ENCODE results near the gene STXBP5L.

- TF ChIP-seq, protein P1, sequence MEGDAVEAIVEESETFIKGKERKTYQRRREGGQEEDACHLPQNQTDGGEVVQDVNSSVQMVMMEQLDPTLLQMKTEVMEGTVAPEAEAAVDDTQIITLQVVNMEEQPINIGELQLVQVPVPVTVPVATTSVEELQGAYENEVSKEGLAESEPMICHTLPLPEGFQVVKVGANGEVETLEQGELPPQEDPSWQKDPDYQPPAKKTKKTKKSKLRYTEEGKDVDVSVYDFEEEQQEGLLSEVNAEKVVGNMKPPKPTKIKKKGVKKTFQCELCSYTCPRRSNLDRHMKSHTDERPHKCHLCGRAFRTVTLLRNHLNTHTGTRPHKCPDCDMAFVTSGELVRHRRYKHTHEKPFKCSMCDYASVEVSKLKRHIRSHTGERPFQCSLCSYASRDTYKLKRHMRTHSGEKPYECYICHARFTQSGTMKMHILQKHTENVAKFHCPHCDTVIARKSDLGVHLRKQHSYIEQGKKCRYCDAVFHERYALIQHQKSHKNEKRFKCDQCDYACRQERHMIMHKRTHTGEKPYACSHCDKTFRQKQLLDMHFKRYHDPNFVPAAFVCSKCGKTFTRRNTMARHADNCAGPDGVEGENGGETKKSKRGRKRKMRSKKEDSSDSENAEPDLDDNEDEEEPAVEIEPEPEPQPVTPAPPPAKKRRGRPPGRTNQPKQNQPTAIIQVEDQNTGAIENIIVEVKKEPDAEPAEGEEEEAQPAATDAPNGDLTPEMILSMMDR (IDR thresholded peaks at IDR 0.05; ENCODE audit: low read depth, low read length): no peak
- no peak for TF ChIP-seq EZH2phosphoT487 (IDR thresholded peaks at IDR 0.05; ENCODE audit: low read depth)
Measured at GRCh38 chr3:121399820-121400219, 491.8 kb downstream of the STXBP5L start.

Measured in OCI-LY3 (cell line).